Uterine smooth muscle cell (primary cell): ENCODE data around the gene SCAF8. TPM values are rescaled to one million over a fixed set of nuclear protein-coding genes. Genes with fewer than 3 reads are reported as not detected.

ENCODE experiments used
- total RNA-seq: library from RNA; depleted of rRNA; stranded (reverse); fragments of >200 nt; gene quantifications from 2 replicates; pipeline ENCODE4 v1.2.3, GENCODE V29; 2014

Gene SCAF8, protein sequence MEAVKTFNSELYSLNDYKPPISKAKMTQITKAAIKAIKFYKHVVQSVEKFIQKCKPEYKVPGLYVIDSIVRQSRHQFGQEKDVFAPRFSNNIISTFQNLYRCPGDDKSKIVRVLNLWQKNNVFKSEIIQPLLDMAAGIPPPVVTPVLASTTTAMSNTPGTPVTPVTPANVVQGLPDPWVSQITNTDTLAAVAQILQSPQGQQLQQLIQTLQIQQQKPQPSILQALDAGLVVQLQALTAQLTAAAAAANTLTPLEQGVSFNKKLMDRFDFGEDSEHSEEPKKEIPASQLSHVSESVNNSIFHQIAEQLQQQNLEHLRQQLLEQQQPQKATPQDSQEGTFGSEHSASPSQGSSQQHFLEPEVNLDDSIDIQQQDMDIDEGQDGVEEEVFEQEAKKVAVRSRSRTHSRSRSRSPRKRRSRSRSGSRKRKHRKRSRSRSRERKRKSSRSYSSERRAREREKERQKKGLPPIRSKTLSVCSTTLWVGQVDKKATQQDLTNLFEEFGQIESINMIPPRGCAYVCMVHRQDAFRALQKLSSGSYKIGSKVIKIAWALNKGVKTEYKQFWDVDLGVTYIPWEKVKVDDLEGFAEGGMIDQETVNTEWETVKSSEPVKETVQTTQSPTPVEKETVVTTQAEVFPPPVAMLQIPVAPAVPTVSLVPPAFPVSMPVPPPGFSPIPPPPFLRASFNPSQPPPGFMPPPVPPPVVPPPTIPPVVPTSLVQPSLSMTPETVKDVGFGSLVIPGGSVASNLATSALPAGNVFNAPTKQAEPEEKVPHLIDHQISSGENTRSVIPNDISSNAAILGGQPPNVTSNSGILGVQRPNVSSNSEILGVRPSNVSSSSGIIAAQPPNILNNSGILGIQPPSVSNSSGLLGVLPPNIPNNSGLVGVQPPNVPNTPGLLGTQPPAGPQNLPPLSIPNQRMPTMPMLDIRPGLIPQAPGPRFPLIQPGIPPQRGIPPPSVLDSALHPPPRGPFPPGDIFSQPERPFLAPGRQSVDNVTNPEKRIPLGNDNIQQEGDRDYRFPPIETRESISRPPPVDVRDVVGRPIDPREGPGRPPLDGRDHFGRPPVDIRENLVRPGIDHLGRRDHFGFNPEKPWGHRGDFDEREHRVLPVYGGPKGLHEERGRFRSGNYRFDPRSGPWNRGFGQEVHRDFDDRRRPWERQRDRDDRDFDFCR (N-terminal part only)
- total RNA-seq = 32.0 and 35.4 TPM in 2 replicates

GRCh38 chr6:154733183-154733625, at the start of gene SCAF8:
SCAF8 (plus strand) TSS chr6:154733416; CDS start chr6:154733901, 485 bp downstream.

Other genes starting within 250 kb of the SCAF8 start
- gene CNKSR3, start 222.7 kb upstream of the SCAF8 start, total RNA-seq = 5.0 and 5.9 TPM in 2 replicates